ENCODE measurements around the gene ADARB1. TPM values are rescaled to one million over a fixed set of nuclear protein-coding genes. Genes with fewer than 3 reads are reported as not detected.

The ADARB1 gene
- total and polyA plus RNA-seq, 2 of the 8 experiments (the other 6 are each of a cell fraction or from before 2014, with no cell fraction given) = 4.7 to 14.9 TPM

GRCh38 chr21:45226540-45227326 is 152.4 kb downstream of the ADARB1 start (continued):
- TF ChIP-seq, protein P1, sequence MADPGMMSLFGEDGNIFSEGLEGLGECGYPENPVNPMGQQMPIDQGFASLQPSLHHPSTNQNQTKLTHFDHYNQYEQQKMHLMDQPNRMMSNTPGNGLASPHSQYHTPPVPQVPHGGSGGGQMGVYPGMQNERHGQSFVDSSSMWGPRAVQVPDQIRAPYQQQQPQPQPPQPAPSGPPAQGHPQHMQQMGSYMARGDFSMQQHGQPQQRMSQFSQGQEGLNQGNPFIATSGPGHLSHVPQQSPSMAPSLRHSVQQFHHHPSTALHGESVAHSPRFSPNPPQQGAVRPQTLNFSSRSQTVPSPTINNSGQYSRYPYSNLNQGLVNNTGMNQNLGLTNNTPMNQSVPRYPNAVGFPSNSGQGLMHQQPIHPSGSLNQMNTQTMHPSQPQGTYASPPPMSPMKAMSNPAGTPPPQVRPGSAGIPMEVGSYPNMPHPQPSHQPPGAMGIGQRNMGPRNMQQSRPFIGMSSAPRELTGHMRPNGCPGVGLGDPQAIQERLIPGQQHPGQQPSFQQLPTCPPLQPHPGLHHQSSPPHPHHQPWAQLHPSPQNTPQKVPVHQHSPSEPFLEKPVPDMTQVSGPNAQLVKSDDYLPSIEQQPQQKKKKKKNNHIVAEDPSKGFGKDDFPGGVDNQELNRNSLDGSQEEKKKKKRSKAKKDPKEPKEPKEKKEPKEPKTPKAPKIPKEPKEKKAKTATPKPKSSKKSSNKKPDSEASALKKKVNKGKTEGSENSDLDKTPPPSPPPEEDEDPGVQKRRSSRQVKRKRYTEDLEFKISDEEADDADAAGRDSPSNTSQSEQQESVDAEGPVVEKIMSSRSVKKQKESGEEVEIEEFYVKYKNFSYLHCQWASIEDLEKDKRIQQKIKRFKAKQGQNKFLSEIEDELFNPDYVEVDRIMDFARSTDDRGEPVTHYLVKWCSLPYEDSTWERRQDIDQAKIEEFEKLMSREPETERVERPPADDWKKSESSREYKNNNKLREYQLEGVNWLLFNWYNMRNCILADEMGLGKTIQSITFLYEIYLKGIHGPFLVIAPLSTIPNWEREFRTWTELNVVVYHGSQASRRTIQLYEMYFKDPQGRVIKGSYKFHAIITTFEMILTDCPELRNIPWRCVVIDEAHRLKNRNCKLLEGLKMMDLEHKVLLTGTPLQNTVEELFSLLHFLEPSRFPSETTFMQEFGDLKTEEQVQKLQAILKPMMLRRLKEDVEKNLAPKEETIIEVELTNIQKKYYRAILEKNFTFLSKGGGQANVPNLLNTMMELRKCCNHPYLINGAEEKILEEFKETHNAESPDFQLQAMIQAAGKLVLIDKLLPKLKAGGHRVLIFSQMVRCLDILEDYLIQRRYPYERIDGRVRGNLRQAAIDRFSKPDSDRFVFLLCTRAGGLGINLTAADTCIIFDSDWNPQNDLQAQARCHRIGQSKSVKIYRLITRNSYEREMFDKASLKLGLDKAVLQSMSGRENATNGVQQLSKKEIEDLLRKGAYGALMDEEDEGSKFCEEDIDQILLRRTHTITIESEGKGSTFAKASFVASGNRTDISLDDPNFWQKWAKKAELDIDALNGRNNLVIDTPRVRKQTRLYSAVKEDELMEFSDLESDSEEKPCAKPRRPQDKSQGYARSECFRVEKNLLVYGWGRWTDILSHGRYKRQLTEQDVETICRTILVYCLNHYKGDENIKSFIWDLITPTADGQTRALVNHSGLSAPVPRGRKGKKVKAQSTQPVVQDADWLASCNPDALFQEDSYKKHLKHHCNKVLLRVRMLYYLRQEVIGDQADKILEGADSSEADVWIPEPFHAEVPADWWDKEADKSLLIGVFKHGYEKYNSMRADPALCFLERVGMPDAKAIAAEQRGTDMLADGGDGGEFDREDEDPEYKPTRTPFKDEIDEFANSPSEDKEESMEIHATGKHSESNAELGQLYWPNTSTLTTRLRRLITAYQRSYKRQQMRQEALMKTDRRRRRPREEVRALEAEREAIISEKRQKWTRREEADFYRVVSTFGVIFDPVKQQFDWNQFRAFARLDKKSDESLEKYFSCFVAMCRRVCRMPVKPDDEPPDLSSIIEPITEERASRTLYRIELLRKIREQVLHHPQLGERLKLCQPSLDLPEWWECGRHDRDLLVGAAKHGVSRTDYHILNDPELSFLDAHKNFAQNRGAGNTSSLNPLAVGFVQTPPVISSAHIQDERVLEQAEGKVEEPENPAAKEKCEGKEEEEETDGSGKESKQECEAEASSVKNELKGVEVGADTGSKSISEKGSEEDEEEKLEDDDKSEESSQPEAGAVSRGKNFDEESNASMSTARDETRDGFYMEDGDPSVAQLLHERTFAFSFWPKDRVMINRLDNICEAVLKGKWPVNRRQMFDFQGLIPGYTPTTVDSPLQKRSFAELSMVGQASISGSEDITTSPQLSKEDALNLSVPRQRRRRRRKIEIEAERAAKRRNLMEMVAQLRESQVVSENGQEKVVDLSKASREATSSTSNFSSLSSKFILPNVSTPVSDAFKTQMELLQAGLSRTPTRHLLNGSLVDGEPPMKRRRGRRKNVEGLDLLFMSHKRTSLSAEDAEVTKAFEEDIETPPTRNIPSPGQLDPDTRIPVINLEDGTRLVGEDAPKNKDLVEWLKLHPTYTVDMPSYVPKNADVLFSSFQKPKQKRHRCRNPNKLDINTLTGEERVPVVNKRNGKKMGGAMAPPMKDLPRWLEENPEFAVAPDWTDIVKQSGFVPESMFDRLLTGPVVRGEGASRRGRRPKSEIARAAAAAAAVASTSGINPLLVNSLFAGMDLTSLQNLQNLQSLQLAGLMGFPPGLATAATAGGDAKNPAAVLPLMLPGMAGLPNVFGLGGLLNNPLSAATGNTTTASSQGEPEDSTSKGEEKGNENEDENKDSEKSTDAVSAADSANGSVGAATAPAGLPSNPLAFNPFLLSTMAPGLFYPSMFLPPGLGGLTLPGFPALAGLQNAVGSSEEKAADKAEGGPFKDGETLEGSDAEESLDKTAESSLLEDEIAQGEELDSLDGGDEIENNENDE (IDR thresholded peaks at IDR 0.05; ENCODE audit: insufficient replicate concordance, low read length) = no peak
- TF ChIP-seq JUND (IDR thresholded peaks at IDR 0.05; ENCODE audit: low read length) = no peak
- no peak for TF ChIP-seq ZNF274 (IDR thresholded peaks at IDR 0.05; ENCODE audit: borderline replicate concordance, extremely low read depth, low read length)

All from H1 (cell line).